T-helper 17 cell (primary cell): ENCODE measurements around the gene TFAP2C. TPM values are rescaled to one million over a fixed set of nuclear protein-coding genes. Genes with fewer than 3 reads are reported as not detected.

ENCODE experiments used
- ATAC-seq: fragments of 150-1000 bp; cut with Tn5 transposase; 2 replicates; pipeline ENCODE4 v1.10.0; 2021; ENCODE audit warnings: mild to moderate bottlenecking, moderate library complexity
- DNase-seq, 3 donors: peaks; one replicate each; pipeline versions ENCODE4 v3.0.0 to v3.0.0-alpha.2; 2020 to 2021
- H3K9me3 ChIP-seq: one replicate; pipeline ENCODE4 v1.7.0; 2013; ENCODE audit warnings: low read length, mild to moderate bottlenecking; ENCODE audit not compliant: control insufficient read depth, poor library complexity, severe bottlenecking
- H3K27ac Mint-ChIP-seq: one replicate; pipeline ENCODE4 v1.8.0; 2022; ENCODE audit warnings: mild to moderate bottlenecking, moderate library complexity, mixed read lengths
- H3K27me3 Mint-ChIP-seq: one replicate; pipeline ENCODE4 v1.8.0; 2022; ENCODE audit warnings: mixed read lengths
- H3K36me3 Mint-ChIP-seq: one replicate; pipeline ENCODE4 v1.8.0; 2022; ENCODE audit warnings: low read depth, mixed read lengths
- H3K4me1 Mint-ChIP-seq: one replicate; pipeline ENCODE4 v1.8.0; 2022; ENCODE audit warnings: mild to moderate bottlenecking, mixed read lengths
- H3K4me3 Mint-ChIP-seq: one replicate; pipeline ENCODE4 v1.8.0; 2022; ENCODE audit warnings: mild to moderate bottlenecking, moderate library complexity, mixed read lengths
- total RNA-seq, 4 donors: library from RNA in 2 of 4; stranded (reverse) in 2 of 4; gene quantifications; one replicate each; pipeline ENCODE4 v1.2.3 and lab custom pipeline; 2022 to 2026

TFAP2C gene
- total RNA-seq, 2 donors from 2014 or later: not detected

GRCh38 chr20:56624786-56625681 lies 4.1 kb upstream of the TFAP2C start:
- Mint-ChIP-seq H3K4me3 (no peak overlapping the region), H3K4me1 (peaks cover 3% of the 10 kb centered on the region), H3K36me3 (no peaks in the 10 kb centered on the region), H3K27ac (no peak overlapping the region), H3K27me3 (peaks cover 52% of the 10 kb centered on the region)
- DNase-seq: no peak
- ATAC-seq: no peak
- no peaks in the 10 kb centered on the region for H3K9me3 ChIP-seq

DNA sequence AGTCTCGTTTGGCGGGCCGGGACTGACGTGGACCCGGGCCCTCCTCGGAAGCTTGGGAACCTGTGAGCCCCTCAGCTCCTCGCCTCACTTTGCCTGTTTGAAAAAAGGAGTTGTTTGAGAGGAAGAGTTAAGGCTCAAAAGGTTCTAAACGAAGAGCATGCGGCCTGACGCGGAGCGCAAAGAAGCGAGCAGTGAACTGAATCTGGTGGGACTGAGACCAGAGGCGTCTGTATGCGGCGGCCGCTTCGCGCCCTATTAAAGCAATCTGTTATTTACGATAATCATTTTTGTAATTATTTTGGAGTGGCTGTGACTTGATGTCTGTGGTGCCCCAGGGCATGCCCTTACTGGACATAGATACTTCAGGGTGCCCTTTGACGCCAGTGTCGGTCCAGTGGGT lies 3.3 kb upstream of the TFAP2C start:
- H3K27me3 Mint-ChIP-seq: peaks cover 46% of the 10 kb centered on the region
- H3K4me1 Mint-ChIP-seq: peaks cover 3% of the 10 kb centered on the region
- no peak overlapping the region for H3K4me3 Mint-ChIP-seq
- DNase-seq (no peak), ATAC-seq (no peak)
- H3K27ac Mint-ChIP-seq: no peak overlapping the region
- H3K36me3 Mint-ChIP-seq: no peaks in the 10 kb centered on the region
- no peaks in the 10 kb centered on the region for H3K9me3 ChIP-seq

- H3K36me3 Mint-ChIP-seq: no peaks in the 10 kb centered on the region
- DNase-seq (no peak), ATAC-seq (no peak)
- peaks cover 46% of the 10 kb centered on the region for H3K27me3 Mint-ChIP-seq
- no peaks in the 10 kb centered on the region for H3K9me3 ChIP-seq
- peaks cover 3% of the 10 kb centered on the region for H3K4me1 Mint-ChIP-seq
- H3K4me3 Mint-ChIP-seq: no peak overlapping the region
- no peak overlapping the region for H3K27ac Mint-ChIP-seq
Measured at GRCh38 chr20:56626367-56627121, 2.6 kb upstream of the TFAP2C start.

DNA sequence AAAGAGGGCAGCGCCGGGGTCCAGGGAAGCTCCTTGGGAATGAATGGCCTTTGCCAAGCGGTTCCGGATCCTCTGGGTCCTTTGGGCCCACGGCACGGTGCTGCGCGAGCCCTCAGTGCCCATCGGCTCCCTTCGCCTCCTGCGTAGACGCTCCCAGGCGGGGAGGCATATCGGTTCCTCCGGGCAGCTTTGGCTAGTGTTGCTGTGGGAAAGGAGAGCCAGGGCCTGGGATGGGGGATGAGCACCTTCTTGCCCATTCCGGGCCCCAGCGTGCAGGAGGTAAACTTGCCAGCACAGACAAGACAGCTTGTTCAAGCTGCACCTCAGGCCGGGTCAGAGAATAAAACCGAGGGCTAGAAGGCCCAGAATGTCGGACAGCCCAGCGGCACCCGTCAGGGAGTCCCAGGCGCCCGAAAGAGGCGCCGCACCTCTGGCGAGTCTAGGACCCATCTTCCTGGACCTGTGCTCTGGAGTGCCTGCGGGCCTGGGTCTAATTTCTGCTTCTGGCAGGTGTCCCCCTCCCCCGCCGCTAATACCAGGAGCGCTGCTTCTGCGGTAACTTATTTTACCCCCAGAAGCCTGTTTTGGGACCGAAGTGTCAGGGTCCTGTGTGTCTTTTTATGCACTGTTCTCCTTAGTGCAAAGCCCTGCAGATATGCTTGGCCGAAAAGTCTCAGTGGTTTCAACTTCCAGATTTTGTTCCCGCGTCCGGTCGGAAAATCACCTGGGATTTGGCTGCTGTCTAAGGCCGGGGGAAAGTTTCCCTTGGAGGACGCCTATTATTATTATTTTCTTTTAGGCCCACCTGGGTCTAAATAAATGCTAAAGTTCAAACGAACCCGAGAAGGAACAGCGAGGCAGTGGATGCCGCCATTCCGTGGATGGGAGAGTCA lies 1.7 kb upstream of the TFAP2C start:
- H3K27me3 Mint-ChIP-seq: peaks cover 49% of the 10 kb centered on the region
- no peak for DNase-seq
- no peak overlapping the region for H3K27ac Mint-ChIP-seq
- H3K4me1 Mint-ChIP-seq: peaks cover 3% of the 10 kb centered on the region
- no peak for ATAC-seq
- no peaks in the 10 kb centered on the region for H3K36me3 Mint-ChIP-seq
- peak overlapping the region; percentile 64 for H3K4me3 Mint-ChIP-seq
- no peaks in the 10 kb centered on the region for H3K9me3 ChIP-seq

DNA sequence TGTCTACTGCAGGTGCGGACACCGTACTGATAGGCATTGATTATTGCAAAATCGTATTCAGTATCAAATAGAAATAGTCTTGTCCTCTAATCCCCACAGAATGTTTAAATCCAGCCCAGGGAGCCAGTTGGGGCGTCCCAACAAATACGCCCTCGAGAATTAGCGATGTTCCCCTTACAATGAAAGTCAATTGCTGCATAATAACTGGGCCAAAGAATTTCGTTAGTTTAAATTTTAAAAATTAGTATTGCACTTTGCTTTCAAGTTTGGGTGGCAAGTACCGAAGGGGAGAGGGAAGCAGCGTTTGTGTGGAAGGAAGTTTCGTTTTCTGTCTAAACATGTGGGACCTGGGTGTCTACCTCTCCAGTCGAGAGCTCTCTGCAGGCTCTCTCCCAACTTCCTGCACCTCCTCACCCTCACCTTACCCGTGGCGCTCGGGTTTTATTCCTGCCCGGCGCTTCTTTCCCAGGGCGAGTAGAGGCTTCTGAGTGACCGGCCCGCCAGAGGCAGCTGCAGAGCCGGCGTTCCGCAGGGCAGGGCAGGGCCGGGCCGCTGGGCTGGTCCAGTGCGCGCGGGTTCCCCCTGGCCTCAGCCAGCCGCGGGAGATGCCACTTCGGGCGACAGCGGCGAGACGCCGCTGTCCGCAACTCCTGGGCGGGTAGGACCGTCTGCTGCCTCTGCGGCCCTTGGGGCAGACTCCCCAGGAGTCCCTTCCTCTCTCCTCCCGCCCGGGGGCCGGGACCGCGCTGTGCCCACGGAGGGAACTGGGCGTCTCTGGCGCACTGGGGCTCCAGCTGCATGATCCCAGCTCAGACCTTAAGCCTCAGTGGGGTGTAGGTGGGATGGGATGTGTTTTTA lies 862 bp upstream of the TFAP2C start:
- ATAC-seq (no peak), DNase-seq (no peak)
- H3K9me3 ChIP-seq: no peaks in the 10 kb centered on the region
- no peak overlapping the region for H3K27ac Mint-ChIP-seq
- peak overlapping the region; percentile 76 for H3K4me3 Mint-ChIP-seq
- peaks cover 3% of the 10 kb centered on the region for H3K4me1 Mint-ChIP-seq
- H3K36me3 Mint-ChIP-seq: no peaks in the 10 kb centered on the region
- H3K27me3 Mint-ChIP-seq: peaks cover 50% of the 10 kb centered on the region

GRCh38 chr20:56629464-56630085 lies 469 bp downstream of the TFAP2C start:
- Mint-ChIP-seq H3K4me1 (peaks cover 3% of the 10 kb centered on the region), H3K4me3 (peak overlapping the region; percentile 61), H3K36me3 (no peaks in the 10 kb centered on the region), H3K27ac (no peak overlapping the region), H3K27me3 (peaks cover 55% of the 10 kb centered on the region)
- no peak for ATAC-seq
- DNase-seq: no peak
- no peaks in the 10 kb centered on the region for H3K9me3 ChIP-seq

DNA sequence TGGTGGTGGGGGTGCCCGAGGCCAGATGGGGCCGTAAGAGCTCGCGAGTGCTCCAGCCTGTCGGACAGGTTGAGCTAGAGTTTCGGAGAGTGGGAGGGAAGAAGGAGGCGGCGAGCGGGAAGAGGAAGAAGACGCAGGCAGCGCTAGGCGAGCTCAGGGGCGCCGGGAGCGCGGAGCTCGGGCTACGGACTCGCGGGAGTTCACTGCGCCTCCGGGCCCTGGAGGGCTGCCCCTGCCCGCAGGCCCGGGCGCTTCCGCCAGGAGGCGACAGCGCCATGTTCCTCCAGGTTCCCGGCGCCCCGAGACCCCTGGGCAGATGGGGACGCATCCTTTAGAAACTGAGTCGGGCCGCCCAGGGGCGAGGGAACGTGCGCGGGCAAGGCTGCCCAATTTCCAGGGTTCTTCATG lies 984 bp downstream of the TFAP2C start:
- ATAC-seq (no peak), DNase-seq (no peak)
- H3K4me1 Mint-ChIP-seq: peaks cover 3% of the 10 kb centered on the region
- H3K36me3 Mint-ChIP-seq: no peaks in the 10 kb centered on the region
- no peaks in the 10 kb centered on the region for H3K9me3 ChIP-seq
- no peak overlapping the region for H3K27ac Mint-ChIP-seq
- H3K27me3 Mint-ChIP-seq: peaks cover 59% of the 10 kb centered on the region
- no peak overlapping the region for H3K4me3 Mint-ChIP-seq

DNA sequence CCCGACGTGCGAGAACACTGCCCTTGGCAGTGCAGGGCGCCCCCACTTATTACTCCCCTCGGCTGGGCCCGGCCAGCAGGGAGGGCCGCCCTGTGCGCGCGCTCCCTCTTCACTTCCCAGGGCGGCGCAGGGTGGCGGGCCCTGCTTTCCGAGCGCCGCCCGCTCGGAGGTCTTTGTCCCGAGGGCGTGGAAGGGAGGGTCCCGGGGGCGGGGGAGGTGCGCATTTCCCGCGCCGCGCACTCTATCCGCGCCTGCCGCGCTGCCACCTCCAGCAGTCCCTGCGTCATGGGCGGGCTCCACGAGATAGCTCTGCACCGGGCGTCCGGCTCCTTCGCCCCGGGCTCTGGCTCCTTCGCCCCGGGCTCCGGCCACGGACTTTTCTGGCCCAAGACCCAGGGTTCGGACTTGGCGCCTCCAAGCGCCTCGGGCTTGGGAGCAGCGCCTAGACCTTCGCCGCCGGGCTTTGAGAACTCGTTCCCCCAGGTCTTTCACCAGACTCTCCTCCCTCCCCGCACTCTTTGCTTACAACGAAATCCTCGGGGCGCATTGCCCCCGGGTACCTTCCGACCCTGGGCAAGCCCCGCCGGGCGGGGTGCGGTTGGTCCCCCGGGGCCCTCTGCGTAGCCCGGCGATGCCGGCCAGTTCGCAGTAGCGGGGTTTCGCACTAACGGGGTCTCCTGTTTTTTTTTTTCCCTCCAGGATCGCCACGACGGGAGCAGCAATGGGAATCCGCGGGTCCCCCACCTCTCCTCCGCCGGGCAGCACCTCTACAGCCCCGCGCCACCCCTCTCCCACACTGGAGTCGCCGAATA lies 1.6 kb downstream of the TFAP2C start:
- Mint-ChIP-seq H3K27ac (no peak overlapping the region), H3K27me3 (peaks cover 58% of the 10 kb centered on the region), H3K4me1 (peaks cover 3% of the 10 kb centered on the region), H3K36me3 (no peaks in the 10 kb centered on the region), H3K4me3 (no peak overlapping the region)
- no peaks in the 10 kb centered on the region for H3K9me3 ChIP-seq
- DNase-seq (no peak), ATAC-seq (no peak)

GRCh38 chr20:56631318-56631989 lies 2.3 kb downstream of the TFAP2C start:
- Mint-ChIP-seq H3K4me3 (no peak overlapping the region), H3K4me1 (peaks cover 3% of the 10 kb centered on the region), H3K36me3 (no peaks in the 10 kb centered on the region), H3K27me3 (peaks cover 59% of the 10 kb centered on the region), H3K27ac (no peak overlapping the region)
- H3K9me3 ChIP-seq: no peaks in the 10 kb centered on the region
- ATAC-seq: no peak
- no peak for DNase-seq

DNA sequence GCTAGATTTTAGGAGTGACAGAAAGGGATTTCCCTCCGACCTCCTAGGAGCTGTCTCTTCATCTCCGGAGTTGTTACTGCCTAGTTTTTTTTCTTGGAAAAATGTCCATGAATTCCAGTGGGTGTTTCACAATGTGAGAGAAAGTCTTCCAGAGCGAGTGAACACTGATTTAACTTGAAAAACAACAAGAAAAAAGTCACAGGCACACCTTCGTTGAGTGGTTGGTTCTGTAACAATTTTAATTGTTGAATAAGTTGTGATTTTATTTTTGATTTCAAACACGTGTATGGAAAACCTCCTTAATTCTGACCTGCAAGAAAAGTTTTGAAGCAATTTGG lies 2.9 kb downstream of the TFAP2C start:
- peaks cover 3% of the 10 kb centered on the region for H3K4me1 Mint-ChIP-seq
- H3K27ac Mint-ChIP-seq: no peak overlapping the region
- no peaks in the 10 kb centered on the region for H3K36me3 Mint-ChIP-seq
- peaks cover 58% of the 10 kb centered on the region for H3K27me3 Mint-ChIP-seq
- H3K9me3 ChIP-seq: no peaks in the 10 kb centered on the region
- ATAC-seq: no peak
- no peak overlapping the region for H3K4me3 Mint-ChIP-seq
- no peak for DNase-seq

DNA sequence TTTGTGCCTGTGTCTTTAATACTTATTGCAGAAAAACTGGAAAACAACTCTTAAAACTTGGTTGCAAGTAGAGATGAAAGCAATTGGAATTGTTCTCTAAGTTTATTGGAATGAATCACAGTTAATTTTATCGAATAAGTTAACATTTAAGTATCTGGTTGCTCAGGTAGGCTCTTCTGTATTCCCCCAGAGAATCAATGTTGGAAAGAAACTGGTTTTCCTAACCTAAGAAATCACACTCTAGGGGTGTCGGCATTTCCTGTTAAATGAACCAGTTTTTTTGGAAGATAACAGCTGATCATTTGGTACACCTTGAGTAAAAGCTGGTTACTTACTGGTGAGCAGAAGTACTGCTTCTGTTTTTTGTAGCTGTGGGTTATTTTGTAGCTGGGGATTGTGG lies 5.2 kb downstream of the TFAP2C start:
- Mint-ChIP-seq H3K27ac (no peak overlapping the region), H3K4me3 (no peak overlapping the region), H3K27me3 (peaks cover 57% of the 10 kb centered on the region), H3K36me3 (no peaks in the 10 kb centered on the region), H3K4me1 (no peaks in the 10 kb centered on the region)
- no peak for DNase-seq
- no peaks in the 10 kb centered on the region for H3K9me3 ChIP-seq
- ATAC-seq: no peak
